ENCODE data around the gene DPCD. TPM values are rescaled to one million over a fixed set of nuclear protein-coding genes. Genes with fewer than 3 reads are reported as not detected.
A peak's percentile ranks its signal among the peaks of the same experiment; 100 is the strongest.

Gene DPCD
- total RNA-seq, 2 experiments from 2014 or later: 3.7 to 4.2 TPM

DNA sequence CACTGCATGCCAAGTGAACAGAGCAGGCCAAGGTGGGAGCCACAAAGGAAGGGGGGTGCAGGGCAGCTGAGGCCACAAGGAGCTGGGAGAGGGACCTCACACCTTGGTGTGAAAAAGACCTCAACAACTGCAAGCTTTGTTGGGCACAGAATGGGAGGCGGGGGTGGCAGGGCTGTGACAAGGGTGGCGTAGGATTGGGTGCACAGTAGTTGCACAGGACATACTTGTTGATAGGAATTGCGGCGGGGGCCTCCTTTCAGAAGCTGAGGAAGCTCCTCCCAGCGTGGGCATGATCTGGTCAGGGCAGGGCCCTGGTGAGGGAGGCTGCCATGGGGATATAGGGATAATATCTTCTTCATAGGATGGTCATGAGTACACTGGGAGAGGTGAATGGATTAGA is 25.9 kb upstream of the DPCD start:
- no peak overlapping the region for H3K27ac Mint-ChIP-seq
- CTCF ChIA-PET: interaction anchor here (0.9 to 1.4 kb wide), 2 partner anchors 8 to 9 kb away, joined by 4 read pairs; no protein-coding TSS in a partner anchor

DNA sequence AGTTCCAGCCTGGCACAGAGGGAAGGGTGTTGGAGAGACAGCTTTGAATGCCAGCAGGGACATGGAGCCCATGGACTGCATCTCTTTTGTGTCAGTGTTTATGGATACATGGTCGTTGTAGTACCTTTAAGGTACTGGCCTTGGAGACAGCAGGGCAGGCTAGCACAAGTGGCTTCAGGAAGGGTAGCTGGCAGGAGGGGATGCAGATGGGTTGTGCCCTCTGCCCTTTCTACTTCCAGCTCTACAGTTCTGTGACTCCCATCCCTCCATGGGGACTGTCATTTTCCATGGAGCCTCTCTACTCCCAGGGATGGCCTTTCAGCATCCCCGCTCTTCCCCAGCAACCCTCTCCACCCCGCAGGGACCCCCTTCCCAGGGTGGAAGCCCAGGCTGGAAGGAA is 25.1 kb upstream of the DPCD start:
- CTCF ChIA-PET: interaction anchor here (1.4 kb wide), 1 partner anchor 8 kb away, joined by 4 read pairs; no protein-coding TSS in a partner anchor
- H3K27ac Mint-ChIP-seq: no peak overlapping the region
- peaks cover 36% of the 10 kb centered on the region for H3K27me3 Mint-ChIP-seq
- DNase-seq: peak; percentile 38
- no peak overlapping the region for H3K4me3 Mint-ChIP-seq
- no peak for ATAC-seq
- H3K9me3 Mint-ChIP-seq (ENCODE audit: low read depth): no peaks in the 10 kb centered on the region
- peaks cover 21% of the 10 kb centered on the region for H3K4me1 Mint-ChIP-seq
- H3K36me3 Mint-ChIP-seq: no peaks in the 10 kb centered on the region

More for the DNA sequence above, 25.9 kb upstream of the DPCD start:
- peak; percentile 40 for DNase-seq
- Mint-ChIP-seq H3K36me3 (no peaks in the 10 kb centered on the region), H3K4me1 (peaks cover 25% of the 10 kb centered on the region), H3K4me3 (no peak overlapping the region), H3K27me3 (peaks cover 29% of the 10 kb centered on the region), H3K9me3 (ENCODE audit: low read depth) (no peaks in the 10 kb centered on the region)
- no peak for ATAC-seq

DNA sequence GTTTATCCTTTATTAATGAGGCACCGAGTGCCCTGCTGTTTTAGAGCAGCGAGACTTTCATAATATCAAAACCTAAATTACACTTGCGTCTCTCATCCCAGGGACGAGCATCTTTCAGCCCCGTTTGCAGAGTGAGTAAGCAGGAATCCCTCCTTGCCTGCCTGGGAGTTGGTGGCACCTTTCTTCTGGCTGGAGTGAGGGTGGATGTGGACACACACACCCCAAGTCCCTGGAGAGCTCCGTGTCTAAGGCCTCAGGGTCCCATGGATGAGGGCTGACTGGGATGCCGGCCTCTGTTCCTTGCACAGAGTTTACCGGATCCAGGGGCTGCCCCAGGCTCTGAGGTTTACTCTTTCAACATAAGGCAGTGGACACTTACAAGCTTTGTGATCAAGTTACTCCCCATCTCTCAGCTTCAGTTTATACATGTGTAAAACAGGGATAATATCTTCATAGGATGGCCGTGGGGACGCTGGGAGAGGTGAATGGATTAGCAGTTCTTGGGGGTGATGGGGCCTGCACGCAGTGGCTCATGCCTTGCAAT is 24.6 kb upstream of the DPCD start:
- H3K4me1 Mint-ChIP-seq: peaks cover 16% of the 10 kb centered on the region
- DNase-seq (peak; percentile 15), ATAC-seq (no peak)
- peaks cover 42% of the 10 kb centered on the region for H3K27me3 Mint-ChIP-seq
- CTCF ChIA-PET: no interaction called here
- H3K36me3 Mint-ChIP-seq: no peaks in the 10 kb centered on the region
- no peak overlapping the region for H3K27ac Mint-ChIP-seq
- H3K9me3 Mint-ChIP-seq (ENCODE audit: low read depth): no peaks in the 10 kb centered on the region
- H3K4me3 Mint-ChIP-seq: no peak overlapping the region

DNA sequence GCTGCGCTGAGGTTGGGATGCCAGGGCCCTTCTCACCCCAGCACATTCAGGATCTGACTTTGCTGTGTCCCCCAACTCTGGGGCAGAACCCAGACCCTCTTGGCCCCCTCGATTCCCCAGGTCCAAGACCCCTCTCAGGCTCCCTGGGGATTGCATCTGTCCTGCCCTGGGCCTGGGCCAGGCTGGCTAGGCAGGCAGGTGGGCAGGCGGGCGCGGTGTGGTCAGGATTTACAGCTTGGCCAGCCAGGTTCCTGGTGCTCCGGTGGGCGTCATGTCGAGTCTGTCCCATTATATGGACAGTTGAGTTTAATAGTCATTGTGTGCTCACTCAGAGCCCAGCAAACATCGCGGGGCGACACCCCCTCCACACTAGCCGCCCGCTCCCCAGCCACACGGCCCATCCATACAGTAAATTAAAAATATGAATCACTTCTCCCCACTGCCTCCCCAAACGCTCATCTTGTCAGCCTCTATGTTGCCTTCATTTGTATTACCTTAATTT is 23.6 kb upstream of the DPCD start:
- Mint-ChIP-seq H3K36me3 (no peaks in the 10 kb centered on the region), H3K27ac (no peak overlapping the region), H3K9me3 (ENCODE audit: low read depth) (no peaks in the 10 kb centered on the region), H3K4me1 (peaks cover 13% of the 10 kb centered on the region), H3K4me3 (no peak overlapping the region), H3K27me3 (peaks cover 51% of the 10 kb centered on the region)
- peak; percentile 35 for DNase-seq
- no peak for ATAC-seq
- CTCF ChIA-PET: no interaction called here

DNA sequence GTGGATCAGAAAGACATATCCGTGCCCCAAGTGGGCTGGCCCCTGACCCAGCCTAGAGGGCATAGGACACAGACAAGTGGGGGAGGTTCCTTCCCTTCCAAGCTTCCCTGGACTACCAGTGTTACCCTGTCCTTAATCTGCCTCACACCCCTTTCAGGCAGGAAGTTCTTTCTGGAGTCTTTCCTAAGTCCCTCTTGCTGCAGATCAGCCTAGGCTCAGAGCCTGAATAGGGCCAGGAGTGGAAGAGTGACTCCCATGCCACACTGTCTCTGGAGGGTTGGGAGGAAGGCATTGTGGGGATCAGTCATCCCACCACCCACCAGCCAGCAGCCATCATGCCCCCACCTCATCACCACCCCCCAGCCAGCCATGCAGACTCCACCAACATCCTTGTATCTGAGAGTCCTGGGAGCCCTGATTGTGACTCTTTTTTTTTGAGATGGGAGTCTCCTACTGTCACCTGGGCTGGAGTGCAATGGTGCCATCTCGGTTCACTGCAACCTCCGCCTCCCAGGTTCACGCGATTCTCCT is 22.7 kb upstream of the DPCD start:
- H3K4me3 Mint-ChIP-seq: no peak overlapping the region
- ATAC-seq: no peak
- H3K27ac Mint-ChIP-seq: no peak overlapping the region

DNA sequence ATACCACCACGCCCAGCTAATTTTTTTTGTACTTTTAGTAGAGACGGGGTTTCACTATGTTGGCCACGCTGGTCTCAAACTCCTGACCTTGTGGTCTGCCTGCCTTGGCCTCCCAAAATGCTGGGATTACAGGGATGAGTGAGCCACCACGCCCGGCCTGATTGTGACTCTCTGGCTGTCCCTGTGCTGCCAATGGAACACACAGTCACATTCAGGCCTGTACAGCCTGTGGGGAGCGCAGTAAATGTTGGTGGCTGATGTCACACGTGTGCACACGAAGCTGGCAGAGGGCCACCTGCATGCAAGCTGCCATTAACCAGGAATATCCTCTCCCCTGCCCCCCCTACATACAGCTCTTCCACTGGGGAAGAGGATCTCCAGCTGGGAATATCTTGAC is 22.2 kb upstream of the DPCD start:
- Mint-ChIP-seq H3K4me1 (peaks cover 17% of the 10 kb centered on the region), H3K4me3 (no peak overlapping the region), H3K36me3 (no peaks in the 10 kb centered on the region), H3K27me3 (peaks cover 55% of the 10 kb centered on the region), H3K9me3 (ENCODE audit: low read depth) (no peaks in the 10 kb centered on the region), H3K27ac (no peak overlapping the region)
- CTCF ChIA-PET: no interaction called here
- DNase-seq (no peak), ATAC-seq (no peak)

More for the DNA sequence above, 22.7 kb upstream of the DPCD start:
- Mint-ChIP-seq H3K27me3 (peaks cover 55% of the 10 kb centered on the region), H3K36me3 (no peaks in the 10 kb centered on the region), H3K9me3 (ENCODE audit: low read depth) (no peaks in the 10 kb centered on the region), H3K4me1 (peaks cover 15% of the 10 kb centered on the region)
- DNase-seq: no peak
- CTCF ChIA-PET: no interaction called here

DNA sequence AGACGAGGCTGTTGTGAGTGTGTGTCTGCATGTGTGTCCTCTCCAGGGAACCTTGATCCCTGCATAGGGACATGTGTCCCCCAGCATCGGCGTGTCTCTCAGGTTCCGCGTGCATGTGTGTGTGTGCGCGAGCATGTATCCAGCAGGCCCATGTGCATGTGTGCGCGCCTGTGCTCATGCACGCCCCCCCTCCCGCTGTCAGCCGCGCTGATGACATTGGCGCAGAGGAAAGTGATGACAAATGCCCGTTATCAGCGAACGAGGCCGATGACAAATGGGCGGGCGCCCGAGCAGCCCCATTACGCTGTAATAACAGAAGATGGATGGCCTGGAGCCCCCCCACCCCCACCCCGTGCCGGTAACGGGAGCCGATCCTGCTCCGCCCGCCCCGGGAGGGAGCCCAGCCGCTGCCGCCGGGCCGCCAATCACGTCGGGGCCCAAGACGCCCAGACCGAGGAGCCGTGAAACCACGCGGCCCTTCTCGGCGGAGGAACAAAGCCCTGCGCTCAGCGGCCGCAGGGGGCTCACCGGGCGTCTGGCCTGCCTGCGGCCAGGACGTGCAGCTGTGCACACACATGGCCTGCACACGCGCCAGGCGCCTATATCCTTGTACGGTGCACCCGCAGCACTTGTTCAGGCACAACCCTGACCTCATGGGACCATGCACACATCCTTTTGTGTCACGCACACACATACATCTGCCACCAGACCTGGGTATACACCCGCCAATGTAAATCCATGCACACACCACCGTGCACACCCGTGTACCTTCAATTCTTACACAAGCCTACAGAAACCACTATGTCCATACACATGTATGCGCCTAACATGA is 21.6 kb upstream of the DPCD start:
- peaks cover 55% of the 10 kb centered on the region for H3K27me3 Mint-ChIP-seq
- DNase-seq (no peak), ATAC-seq (no peak)
- H3K36me3 Mint-ChIP-seq: no peaks in the 10 kb centered on the region
- CTCF ChIA-PET: no interaction called here
- H3K9me3 Mint-ChIP-seq (ENCODE audit: low read depth): no peaks in the 10 kb centered on the region
- H3K4me3 Mint-ChIP-seq: no peak overlapping the region
- no peak overlapping the region for H3K27ac Mint-ChIP-seq
- H3K4me1 Mint-ChIP-seq: peaks cover 17% of the 10 kb centered on the region

DNA sequence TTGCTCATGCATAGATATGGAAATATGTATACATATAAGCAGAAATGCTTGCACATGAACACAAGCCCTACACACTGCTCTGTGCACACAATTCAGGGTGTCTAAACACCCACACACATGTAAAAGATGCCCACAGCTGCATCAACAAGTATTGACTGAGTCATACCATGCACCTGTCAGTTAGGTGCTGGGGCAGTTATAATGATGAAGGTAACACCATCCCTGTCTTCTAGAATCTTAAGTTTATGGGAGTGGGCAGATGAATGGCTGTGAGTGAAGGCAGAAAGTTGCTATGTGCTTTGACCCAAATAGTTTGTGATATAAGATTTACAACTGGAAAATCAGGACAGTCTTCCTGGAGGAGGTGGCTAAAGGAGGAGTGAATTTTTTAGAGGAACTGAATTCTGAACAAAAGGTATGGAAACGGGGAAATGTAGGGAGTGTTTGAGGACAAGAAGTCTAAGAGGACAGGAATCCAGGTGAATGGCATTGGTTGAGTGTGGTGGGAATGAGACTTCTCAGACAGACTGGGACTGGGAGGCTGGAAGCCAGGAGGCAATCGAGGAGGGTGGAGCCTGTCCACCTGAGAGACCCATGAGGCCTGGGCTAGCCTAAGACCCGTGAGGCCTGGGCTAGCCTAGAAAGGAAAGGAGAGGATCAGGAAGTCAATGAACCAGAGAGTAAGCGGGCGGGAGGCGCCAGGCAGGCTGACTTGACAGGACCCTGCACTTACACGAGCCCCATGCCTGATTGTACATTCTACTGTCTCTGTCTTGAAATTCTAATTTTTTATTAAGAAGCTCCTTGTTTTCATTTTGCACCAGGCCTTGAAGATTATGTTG is 20.7 kb upstream of the DPCD start:
- Mint-ChIP-seq H3K36me3 (no peaks in the 10 kb centered on the region), H3K9me3 (ENCODE audit: low read depth) (no peaks in the 10 kb centered on the region), H3K27me3 (peaks cover 53% of the 10 kb centered on the region), H3K4me3 (no peak overlapping the region), H3K4me1 (peaks cover 17% of the 10 kb centered on the region), H3K27ac (no peak overlapping the region)
- ATAC-seq: no peak
- CTCF ChIA-PET: interaction anchor here (0.6 to 7.3 kb wide), 3 partner anchors 41 to 353 kb away, joined by 3 to 46 read pairs (median 3); no protein-coding TSS in a partner anchor
- DNase-seq: no peak

DNA sequence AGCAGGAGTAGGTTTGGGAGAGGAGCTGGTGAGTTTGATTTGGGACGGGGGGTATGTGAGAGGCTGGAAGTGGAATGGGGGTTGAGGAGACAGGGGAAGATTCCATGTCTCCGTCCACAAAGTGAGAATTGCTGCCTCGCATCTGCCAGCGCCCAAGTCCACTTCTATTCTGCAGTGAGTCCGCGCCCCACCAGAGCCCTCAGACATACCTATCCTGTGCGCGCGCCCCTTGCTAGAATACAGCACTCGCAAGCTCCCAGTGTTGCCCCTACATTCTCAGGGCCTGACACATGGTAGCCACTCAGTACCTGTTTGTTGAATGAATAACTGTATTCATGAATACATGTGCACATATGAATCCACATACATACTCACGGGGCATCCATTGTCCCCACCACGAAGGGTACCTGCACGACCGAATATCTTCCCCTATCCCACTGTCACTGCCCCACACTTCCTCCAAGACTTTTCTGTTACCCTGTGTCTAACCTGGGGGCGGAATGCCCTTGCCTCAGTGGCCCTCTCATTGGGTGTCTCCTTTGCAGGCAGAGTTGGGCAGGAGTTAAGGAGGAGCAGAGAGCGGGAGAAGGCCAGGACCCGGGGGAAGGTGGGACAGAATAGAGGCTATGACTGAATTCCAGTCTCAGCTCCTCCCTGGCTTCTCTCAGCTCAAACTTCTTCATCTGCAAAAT is 19.9 kb upstream of the DPCD start:
- peaks cover 51% of the 10 kb centered on the region for H3K27me3 Mint-ChIP-seq
- no peaks in the 10 kb centered on the region for H3K36me3 Mint-ChIP-seq
- CTCF ChIA-PET: interaction anchor here (0.6 to 7.3 kb wide), 5 partner anchors 31 to 354 kb away, joined by 3 to 46 read pairs (median 4); no protein-coding TSS in a partner anchor
- ATAC-seq: no peak
- no peak overlapping the region for H3K27ac Mint-ChIP-seq
- H3K9me3 Mint-ChIP-seq (ENCODE audit: low read depth): no peaks in the 10 kb centered on the region
- H3K4me1 Mint-ChIP-seq: peaks cover 17% of the 10 kb centered on the region
- no peak overlapping the region for H3K4me3 Mint-ChIP-seq
- no peak for DNase-seq

DNA sequence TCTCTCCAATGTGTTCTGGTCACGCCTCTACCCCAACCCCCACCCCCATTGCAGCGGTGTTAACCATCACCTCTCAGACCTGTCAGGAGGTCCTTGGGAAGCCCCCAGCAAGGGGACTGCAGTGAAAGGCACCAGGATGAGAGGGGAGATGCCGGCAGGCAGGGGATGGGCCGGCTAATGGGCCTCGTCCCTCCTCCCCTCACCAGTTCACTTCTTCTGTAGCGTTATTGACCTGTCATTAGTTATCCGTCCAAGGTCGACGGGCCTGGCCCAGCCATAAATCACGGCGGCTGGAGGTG is 18.8 kb upstream of the DPCD start:
- Mint-ChIP-seq H3K27me3 (peaks cover 49% of the 10 kb centered on the region), H3K4me3 (peak overlapping the region; percentile 71), H3K4me1 (peaks cover 17% of the 10 kb centered on the region), H3K36me3 (no peaks in the 10 kb centered on the region), H3K27ac (no peak overlapping the region), H3K9me3 (ENCODE audit: low read depth) (no peaks in the 10 kb centered on the region)
- ATAC-seq: no peak
- DNase-seq: no peak
- CTCF ChIA-PET: interaction anchor here (0.6 to 7.3 kb wide), 26 partner anchors 8 to 408 kb away, joined by 3 to 46 read pairs (median 4); no protein-coding TSS in a partner anchor

DNA sequence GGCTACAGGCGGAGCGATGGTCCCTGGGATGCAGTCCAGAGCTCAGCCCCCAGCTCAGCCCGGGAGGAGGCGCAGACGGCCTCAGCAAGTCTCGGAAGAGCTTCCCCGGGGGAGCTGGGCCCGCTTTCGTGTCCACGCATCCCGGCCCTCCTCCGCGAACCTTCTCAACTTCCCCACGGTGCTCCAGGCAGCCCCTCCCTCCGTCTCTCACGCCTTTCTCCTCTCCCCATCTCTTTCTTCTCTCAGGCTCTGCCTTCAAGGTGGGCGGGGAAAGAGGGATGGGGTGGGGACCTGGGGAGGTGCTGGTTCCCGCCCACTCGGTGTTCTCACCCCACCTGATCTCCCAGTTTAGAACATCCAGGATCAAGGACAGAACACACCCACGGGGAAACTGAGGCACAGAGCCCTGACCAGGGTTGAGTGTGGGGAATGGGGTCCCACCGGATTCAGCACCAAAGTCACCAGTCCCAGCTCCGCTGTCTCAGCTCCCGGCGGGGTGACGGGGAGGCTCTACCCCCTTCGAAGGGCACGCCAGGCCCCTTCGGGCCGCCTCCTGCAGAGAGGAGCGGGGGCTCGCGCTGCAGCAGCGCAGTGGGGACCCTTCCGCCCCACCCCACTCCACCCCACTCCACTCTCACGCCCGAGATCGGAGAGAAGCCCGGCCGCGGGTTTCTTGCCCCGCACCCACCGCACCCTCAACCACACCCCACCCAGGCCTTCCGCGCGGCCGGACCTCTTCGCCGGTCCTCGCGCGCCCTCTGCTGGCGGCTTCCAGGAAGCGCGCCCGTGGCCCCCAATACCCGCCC is 18.3 kb upstream of the DPCD start:
- Mint-ChIP-seq H3K4me3 (peak overlapping the region; percentile 71), H3K27ac (no peak overlapping the region), H3K4me1 (peaks cover 17% of the 10 kb centered on the region), H3K27me3 (peaks cover 47% of the 10 kb centered on the region), H3K36me3 (no peaks in the 10 kb centered on the region), H3K9me3 (ENCODE audit: low read depth) (no peaks in the 10 kb centered on the region)
- CTCF ChIA-PET: interaction anchor here (0.6 to 7.3 kb wide), 32 partner anchors 8 to 409 kb away, joined by 3 to 46 read pairs (median 4); partner anchors contain the start of genes DPCD and POLL
- DNase-seq (peak; percentile 83), ATAC-seq (peak; percentile 88)

All from activated CD8-positive, alpha-beta memory T cell treated with anti-CD3 and anti-CD28 coated beads, Interleukin-2, amount 10 ng/mL, durations not matched to agents 7 days and 5 days (primary cell).